ENCODE measurements around the gene EMC6. TPM values are rescaled to one million over a fixed set of nuclear protein-coding genes. Genes with fewer than 3 reads are reported as not detected.

Gene EMC6
- total and polyA plus RNA-seq, 2 of the 4 experiments (the other 2 are of a cell fraction), result 10.9 to 80.5 TPM

GRCh38 chr17:3689262-3690093 is 20.9 kb downstream of the EMC6 start:
- ChIA-PET POLR2A (ENCODE audit: unreplicated experiment) (no interaction called here), CTCF (no interaction called here)
- H3K27ac ChIP-seq (ENCODE audit: insufficient read depth, low read length), result no peak overlapping the region
- in situ Hi-C loops (cut with MboI; ENCODE audit: low sequenced_read_pairs) (no loop called here), dilution Hi-C loops (cut with HindIII; ENCODE audit: low sequenced_read_pairs, unreplicated experiment) (no loop called here), intact Hi-C loops (cut with micrococcal nuclease) (no loop called here)
- H3K9ac ChIP-seq (ENCODE audit: low read depth, low read length), result no peak overlapping the region
- no peaks in the 10 kb centered on the region for H4K20me1 ChIP-seq (ENCODE audit: insufficient read depth, low read length)
- H3K4me1 ChIP-seq (ENCODE audit: control insufficient read depth, insufficient read depth, low read length), result no peaks in the 10 kb centered on the region
- H4K5ac ChIP-seq (ENCODE audit: low read depth, low read length), result no peak overlapping the region
- no peak overlapping the region for H3K56ac ChIP-seq (ENCODE audit: extremely low read depth, insufficient read depth, low read length)
- H3K27me3 ChIP-seq (ENCODE audit: control insufficient read depth, insufficient read depth, low read length), result peaks cover 9% of the 10 kb centered on the region
- no peak overlapping the region for H2AK9ac ChIP-seq (replicated peaks; ENCODE audit: low read depth, low read length, poor library complexity)
- no peak overlapping the region for H2AFZ ChIP-seq (replicated peaks; ENCODE audit: low read length, poor library complexity)
- H3K79me1 ChIP-seq (ENCODE audit: low read depth in 1 of 2, low read length in 2 of 2), result no peaks in the 10 kb centered on the region
- H3K4me2 ChIP-seq (ENCODE audit: low read depth, low read length), result no peak overlapping the region
- H3K9me1 ChIP-seq (ENCODE audit: insufficient read depth, low read length), result no peaks in the 10 kb centered on the region
- no peak overlapping the region for H4K91ac ChIP-seq (ENCODE audit: insufficient read depth, low read depth, low read length)
- no TSS peak for BruUV-seq (replicated peaks)
- no peak overlapping the region for H2BK120ac ChIP-seq (ENCODE audit: low read depth, low read length)
- no peak for ATAC-seq (ENCODE audit: low read depth)
- no peak overlapping the region for H4K8ac ChIP-seq (ENCODE audit: low read depth in 2 of 2, low read length in 2 of 2)
- no peak overlapping the region for H2BK5ac ChIP-seq (ENCODE audit: low read depth, low read length, poor library complexity, severe bottlenecking)
- no peak for DNase-seq
- H2BK20ac ChIP-seq (ENCODE audit: low read depth, low read length), result no peak overlapping the region
- no peak overlapping the region for H3K18ac ChIP-seq (ENCODE audit: low read depth, low read length)
- H3K36me3 ChIP-seq (ENCODE audit: control insufficient read depth, insufficient read depth, low read length), result no peaks in the 10 kb centered on the region
- H3K4ac ChIP-seq (ENCODE audit: low read depth, low read length), result no peak overlapping the region
- WGBS, 2 experiments (ENCODE audit: extremely low coverage in 2 of 2, insufficient read length in 1 of 2), result 92% methylated on average over 8 of the region's 44 CpGs; no CpG with 5 or more reads in 1 of the 2 experiments
- no peak overlapping the region for H3K23ac ChIP-seq (ENCODE audit: low read depth, low read length)
- no peak overlapping the region for H3K4me3 ChIP-seq (ENCODE audit: insufficient read depth, low read depth, low read length)
- TF ChIP-seq USF2 (IDR thresholded peaks at IDR 0.05; ENCODE audit: low read depth, low read length) (no peak), CHD1 (IDR thresholded peaks at IDR 0.05; ENCODE audit: low read depth, low read length) (no peak), RCOR1 (IDR thresholded peaks at IDR 0.05; ENCODE audit: insufficient replicate concordance, low read length) (no peak), MXI1 (IDR thresholded peaks at IDR 0.05; ENCODE audit: borderline replicate concordance, low read depth, low read length) (no peak), NFE2L2 (IDR thresholded peaks at IDR 0.05; ENCODE audit: low read depth, low read length) (no peak), CEBPB (IDR thresholded peaks at IDR 0.05; ENCODE audit: low read depth, low read length) (no peak), RFX5 (IDR thresholded peaks at IDR 0.05; ENCODE audit: low read depth, low read length) (no peak), SMC3 (IDR thresholded peaks at IDR 0.05; ENCODE audit: low read depth, low read length) (no peak), CTCF (conservative IDR thresholded peaks at IDR 0.05; ENCODE audit: low read depth, low read length) (no peak), ELK1 (IDR thresholded peaks at IDR 0.05; ENCODE audit: borderline replicate concordance, low read depth, low read length) (no peak), RAD21 (IDR thresholded peaks at IDR 0.05; ENCODE audit: low read length) (no peak), POLR2A (IDR thresholded peaks at IDR 0.05; ENCODE audit: low read depth, low read length) (no peak), MAZ (IDR thresholded peaks at IDR 0.05; ENCODE audit: borderline replicate concordance, low read depth, low read length) (no peak), BHLHE40 (IDR thresholded peaks at IDR 0.05; ENCODE audit: low read depth, low read length) (no peak)
- no peak overlapping the region for H3K14ac ChIP-seq (replicated peaks; ENCODE audit: low read depth, low read length)
- H2AK5ac ChIP-seq (ENCODE audit: low read depth, low read length), result no peak overlapping the region
- H3K9me3 ChIP-seq (ENCODE audit: control insufficient read depth, insufficient read depth, low read length), result no peaks in the 10 kb centered on the region
- H2BK15ac ChIP-seq (ENCODE audit: low read depth, low read length), result no peak overlapping the region
